ENCODE measurements around the gene CNTN5.

The CNTN5 gene

GRCh38 chr11:100080381-100080780, 1059.6 kb downstream of the CNTN5 start:
- no peak overlapping the region for H3K4me3 ChIP-seq (ENCODE audit: low read length)
- no peak for DNase-seq (ENCODE audit: low read depth, low spot score)

DNA sequence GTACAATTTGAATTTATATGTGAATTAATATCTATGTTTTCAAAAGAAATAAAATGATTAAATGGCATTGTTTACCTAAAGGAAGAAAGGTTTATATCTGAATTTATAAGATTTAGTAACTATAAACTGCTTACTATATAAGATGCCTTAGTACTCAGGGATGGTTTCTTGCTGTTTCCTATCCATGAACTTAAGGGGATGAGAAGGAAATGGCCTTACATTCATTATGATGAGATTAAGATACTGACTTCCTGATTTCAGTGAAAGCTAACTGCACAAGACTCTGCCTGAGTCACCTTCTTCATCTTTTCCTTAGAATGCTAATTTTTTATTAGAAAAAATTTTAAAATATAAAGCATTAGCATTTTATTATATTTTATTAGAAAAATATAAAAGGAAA, 1060.1 kb downstream of the CNTN5 start:
- no peak for DNase-seq (ENCODE audit: low read depth, low spot score)
- no peak overlapping the region for H3K4me3 ChIP-seq (ENCODE audit: low read length)

DNA sequence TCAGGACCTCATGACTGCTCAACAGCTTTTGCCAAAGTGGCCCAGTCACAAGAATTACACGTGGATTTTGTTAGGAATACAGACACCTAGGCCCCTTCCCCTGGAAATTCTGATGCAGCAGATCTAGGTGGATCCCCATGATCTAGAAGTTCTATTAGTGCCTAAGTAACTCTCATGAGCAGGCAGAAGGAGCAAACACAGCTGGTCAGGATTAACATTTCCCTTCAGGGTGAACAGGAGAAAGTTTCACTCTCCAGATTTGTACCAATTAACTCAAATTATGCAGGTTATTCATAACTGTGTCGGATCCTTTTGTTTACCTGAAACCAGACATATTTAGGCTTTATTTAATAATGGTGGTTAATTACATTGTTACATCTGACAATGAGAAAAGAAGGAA, 1072.9 kb downstream of the CNTN5 start:
- H3K4me3 ChIP-seq (ENCODE audit: low read length): no peak overlapping the region
- no peak for DNase-seq (ENCODE audit: low read depth, low spot score)

- no peak for DNase-seq (ENCODE audit: low read depth, low spot score)
- no peak overlapping the region for H3K4me3 ChIP-seq (ENCODE audit: low read length)
Observed at GRCh38 chr11:100094121-100094865, 1073.5 kb downstream of the CNTN5 start.

- H3K4me3 ChIP-seq (ENCODE audit: low read length): no peak overlapping the region
- no peak for DNase-seq (ENCODE audit: low read depth, low spot score)
Observed at GRCh38 chr11:100095809-100096208, 1075.1 kb downstream of the CNTN5 start.

DNA sequence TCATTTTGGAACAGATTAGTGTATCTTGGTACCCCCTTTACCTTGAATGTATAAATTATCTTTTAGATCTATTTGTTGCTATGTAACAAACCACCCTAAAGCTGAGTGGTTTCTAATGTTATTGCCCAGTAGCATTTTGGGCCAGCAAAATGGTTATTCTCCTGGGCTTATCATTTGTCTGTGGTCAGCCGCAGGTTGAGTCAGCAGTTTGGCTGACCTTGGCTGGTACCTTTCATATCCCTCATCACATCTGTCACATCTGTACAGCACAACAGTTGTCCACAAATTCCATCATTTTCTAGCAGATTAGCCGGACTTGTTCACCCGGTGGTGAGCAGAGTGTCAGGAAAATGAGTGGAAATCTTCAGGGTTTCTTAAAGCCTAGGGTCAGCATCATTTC, 1077.8 kb downstream of the CNTN5 start:
- no peak for DNase-seq (ENCODE audit: low read depth, low spot score)
- H3K4me3 ChIP-seq (ENCODE audit: low read length): no peak overlapping the region

- H3K4me3 ChIP-seq (ENCODE audit: low read length): no peak overlapping the region
- DNase-seq (ENCODE audit: low read depth, low spot score): peak; percentile 38
Observed at GRCh38 chr11:100105255-100105981, 1084.7 kb downstream of the CNTN5 start.

DNA sequence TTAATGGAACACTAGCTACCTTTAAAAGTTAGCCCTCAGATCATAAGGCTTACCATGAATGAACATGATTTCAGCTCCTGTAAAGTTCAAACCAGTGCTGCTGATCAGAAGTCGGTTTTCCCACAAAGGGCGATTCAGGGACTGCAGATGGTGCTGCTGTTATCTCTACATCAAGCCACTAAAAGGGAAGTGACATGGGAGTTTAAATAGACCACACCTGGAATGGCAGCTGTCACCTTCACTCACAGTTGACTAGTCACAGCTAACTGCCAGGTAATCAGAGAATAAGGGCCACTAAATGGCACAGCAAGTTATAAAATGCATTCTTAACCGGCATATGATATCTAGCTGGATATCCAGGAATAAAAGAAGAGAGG, 1085.2 kb downstream of the CNTN5 start:
- peak; percentile 75 for DNase-seq (ENCODE audit: low read depth, low spot score)

DNA sequence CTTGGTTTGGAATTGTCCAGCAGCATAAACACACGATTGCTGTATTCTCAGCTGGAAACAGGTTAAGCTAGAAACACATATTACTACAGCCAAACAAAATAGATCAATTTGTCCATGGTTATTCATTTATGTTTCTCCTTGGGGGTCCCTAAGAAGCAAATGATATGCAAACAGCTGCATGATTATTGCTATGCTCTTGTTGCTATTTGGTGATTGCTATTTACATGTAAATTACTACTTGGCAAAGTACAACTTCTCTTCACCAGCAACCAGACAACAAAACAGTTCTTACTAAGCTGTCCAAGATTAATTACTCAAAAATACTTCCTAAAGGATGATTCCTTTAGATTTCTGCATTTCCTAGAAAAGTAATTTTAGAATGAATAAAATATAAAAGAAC, 1098.4 kb downstream of the CNTN5 start:
- no peak for DNase-seq (ENCODE audit: low read depth, low spot score)
- H3K4me3 ChIP-seq (ENCODE audit: low read length): no peak overlapping the region

More for the DNA sequence above, 1085.2 kb downstream of the CNTN5 start:
- no peak overlapping the region for H3K4me3 ChIP-seq (ENCODE audit: low read length)

GRCh38 chr11:100133114-100133513, 1112.4 kb downstream of the CNTN5 start:
- H3K4me3 ChIP-seq (ENCODE audit: low read length): no peak overlapping the region
- DNase-seq (ENCODE audit: low read depth, low spot score): no peak

DNA sequence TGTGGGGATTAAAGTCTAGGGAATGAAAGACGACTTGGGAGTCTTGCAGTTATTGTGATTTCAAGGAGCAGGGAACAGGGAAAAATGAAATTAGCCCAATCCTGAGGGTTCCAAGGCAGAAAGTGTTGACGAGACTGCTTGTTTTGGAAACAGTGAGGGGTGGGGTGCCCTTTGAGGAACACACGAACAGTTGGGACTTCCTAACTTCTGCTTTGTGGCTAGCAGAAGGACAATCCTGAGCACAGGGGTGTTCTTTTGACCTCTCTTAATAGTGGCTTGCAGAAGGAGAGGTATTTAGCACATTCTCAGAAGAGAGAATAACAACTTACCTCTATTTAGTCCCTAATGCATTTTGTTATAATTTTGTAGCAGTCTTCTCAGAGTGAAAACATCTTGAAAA, 1120.5 kb downstream of the CNTN5 start:
- DNase-seq (ENCODE audit: low read depth, low spot score): no peak
- H3K4me3 ChIP-seq (ENCODE audit: low read length): no peak overlapping the region

GRCh38 chr11:100151944-100152343, 1131.2 kb downstream of the CNTN5 start:
- no peak overlapping the region for H3K4me3 ChIP-seq (ENCODE audit: low read length)
- no peak for DNase-seq (ENCODE audit: low read depth, low spot score)

DNA sequence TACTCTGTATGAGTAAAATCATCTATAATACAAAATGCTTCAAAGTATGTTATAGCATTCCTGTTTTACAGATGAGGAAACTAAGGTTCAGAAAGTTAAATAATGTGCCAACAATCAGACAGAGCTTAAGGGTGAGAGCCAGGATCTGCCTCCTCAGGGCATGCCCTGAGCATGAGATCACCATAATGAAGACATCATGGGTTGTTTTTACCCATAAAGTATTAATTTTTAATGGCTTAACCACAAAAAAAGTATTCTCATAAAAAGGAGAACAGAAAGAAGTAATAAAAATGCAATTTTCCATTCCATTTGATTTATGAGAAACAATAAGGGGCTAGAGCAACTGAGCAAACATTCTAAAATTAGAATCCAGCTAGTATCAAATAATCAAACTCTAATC, 1132.0 kb downstream of the CNTN5 start:
- DNase-seq (ENCODE audit: low read depth, low spot score): no peak
- no peak overlapping the region for H3K4me3 ChIP-seq (ENCODE audit: low read length)

DNA sequence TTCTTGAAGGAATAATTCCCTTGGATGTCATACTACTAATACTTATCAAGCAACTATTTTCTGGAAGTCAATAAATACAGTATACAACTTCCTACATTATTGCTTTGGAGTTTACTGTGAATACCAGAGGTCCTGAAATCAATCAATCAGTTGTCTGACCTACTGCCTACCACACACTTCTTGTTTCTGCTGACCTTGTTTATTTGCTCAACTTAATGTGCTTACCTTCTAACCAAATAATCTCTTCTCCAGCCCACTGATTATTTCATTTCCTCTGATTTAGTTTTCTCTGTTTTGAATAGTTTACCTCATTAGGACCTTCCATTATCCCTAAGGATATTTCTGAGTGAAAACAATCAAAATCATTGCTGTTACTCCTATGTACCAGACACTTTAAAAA, 1142.7 kb downstream of the CNTN5 start:
- no peak for DNase-seq (ENCODE audit: low read depth, low spot score)
- H3K4me3 ChIP-seq (ENCODE audit: low read length): no peak overlapping the region

DNA sequence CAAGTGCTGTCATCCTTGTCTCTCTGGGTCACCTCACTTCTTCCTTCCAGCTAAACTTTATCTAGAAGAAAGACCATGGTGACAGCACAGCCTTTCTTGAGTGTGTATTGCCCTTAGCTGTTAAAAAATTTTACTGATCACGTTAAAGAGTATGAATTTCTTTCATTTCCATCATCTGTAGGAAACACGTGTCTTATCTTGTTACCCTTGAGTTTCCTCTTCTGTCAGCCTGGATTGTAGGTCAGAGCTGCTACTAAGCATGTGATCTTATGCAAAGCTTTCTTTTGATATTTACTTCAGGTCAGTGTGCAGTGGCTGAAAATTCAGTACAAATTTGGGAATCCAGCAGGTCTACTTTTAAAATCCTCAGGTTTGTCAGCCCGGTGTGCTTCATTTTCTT, 1154.1 kb downstream of the CNTN5 start:
- DNase-seq (ENCODE audit: low read depth, low spot score): no peak
- no peak overlapping the region for H3K4me3 ChIP-seq (ENCODE audit: low read length)

GRCh38 chr11:100176456-100176855, 1155.7 kb downstream of the CNTN5 start:
- H3K4me3 ChIP-seq (ENCODE audit: low read length): no peak overlapping the region
- no peak for DNase-seq (ENCODE audit: low read depth, low spot score)

- no peak overlapping the region for H3K4me3 ChIP-seq (ENCODE audit: low read length)
- DNase-seq (ENCODE audit: low read depth, low spot score): no peak
Observed at GRCh38 chr11:100177651-100178050, 1156.9 kb downstream of the CNTN5 start.

DNA sequence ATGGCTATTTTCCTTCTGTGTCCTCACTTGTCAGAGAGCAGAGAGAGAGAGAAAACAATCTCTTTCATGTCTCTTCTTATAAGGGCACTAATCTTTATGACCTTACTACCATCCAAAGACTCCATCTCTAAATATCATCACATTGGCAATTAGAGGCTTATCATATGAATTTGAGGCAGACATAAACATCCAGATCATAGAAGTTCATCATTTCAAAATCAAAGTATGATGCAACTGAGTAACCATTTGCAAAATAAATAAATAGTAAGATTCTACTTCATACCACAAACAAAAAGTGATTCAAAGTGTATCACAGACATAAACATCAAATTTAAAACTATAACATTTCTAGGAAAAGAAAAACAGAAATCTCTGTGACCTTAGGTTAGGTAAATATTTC, 1161.6 kb downstream of the CNTN5 start:
- no peak overlapping the region for H3K4me3 ChIP-seq (ENCODE audit: low read length)
- no peak for DNase-seq (ENCODE audit: low read depth, low spot score)

DNA sequence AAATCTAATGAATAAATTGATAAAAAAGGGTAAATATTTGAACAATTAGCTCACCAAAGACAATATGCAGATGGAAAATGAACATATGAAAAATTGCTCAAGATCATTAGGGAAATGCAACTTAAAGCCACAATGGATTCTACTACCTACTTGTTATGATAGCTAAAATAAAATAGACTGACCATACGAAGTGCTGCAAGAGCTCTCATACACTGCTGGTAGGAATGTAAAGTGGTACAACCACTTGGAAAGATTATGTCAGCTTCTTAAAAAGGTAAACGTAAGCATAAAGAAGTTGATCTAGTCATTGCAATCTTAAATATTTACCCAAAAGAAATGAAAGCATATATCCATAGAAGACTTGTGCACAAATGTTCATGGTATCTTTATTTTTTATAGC, 1162.2 kb downstream of the CNTN5 start:
- H3K4me3 ChIP-seq (ENCODE audit: low read length): no peak overlapping the region
- no peak for DNase-seq (ENCODE audit: low read depth, low spot score)

- DNase-seq (ENCODE audit: low read depth, low spot score): no peak
Observed at GRCh38 chr11:100185588-100185987, 1164.8 kb downstream of the CNTN5 start.

More at GRCh38 chr11:100185588-100185987, 1164.8 kb downstream of the CNTN5 start:
- H3K4me3 ChIP-seq (ENCODE audit: low read length): no peak overlapping the region
